HepG2 (cell line): ENCODE results near the gene NT5DC4. TPM values are rescaled to one million over a fixed set of nuclear protein-coding genes. Genes with fewer than 3 reads are reported as not detected.

Source experiments
- ATM ChIP-seq: fragments of 450-650 bp; IDR thresholded peaks from 2 replicates; pipeline ENCODE4 v1.7.1; 2017; ENCODE audit warnings: mild to moderate bottlenecking, borderline replicate concordance
- LCORL ChIP-seq, 2 experiments: fragments of 450-650 bp in 1 of 2; sonication (generic) in 1 of 2; formaldehyde crosslinking in 1 of 2; IDR thresholded peaks; 2 replicates each; pipeline versions ENCODE4 v1.5.0 to v1.6.1; 2017 to 2020; ENCODE audit warnings: antibody characterized with exemption in 1 of 2, missing genetic modification reagents in 1 of 2
- NBN ChIP-seq: fragments of 450-650 bp; conservative IDR thresholded peaks from 2 replicates; pipeline ENCODE4 v1.6.1; 2017
- RARA ChIP-seq: IDR thresholded peaks from 2 replicates; pipeline ENCODE4 v1.6.1; 2016; ENCODE audit warnings: missing genetic modification reagents, missing compliant biosample characterization
- SIN3A ChIP-seq: IDR thresholded peaks from 2 replicates; pipeline ENCODE4 v1.6.1; 2011; ENCODE audit warnings: low read depth, mild to moderate bottlenecking, control low read depth, low read length, borderline replicate concordance
- SMAD9 ChIP-seq: sonication (generic); formaldehyde crosslinking; IDR thresholded peaks from 2 replicates; pipeline ENCODE4 v1.5.1; 2020; ENCODE audit warnings: mild to moderate bottlenecking, missing genetic modification reagents
- SMC3 ChIP-seq: IDR thresholded peaks from 2 replicates; pipeline ENCODE4 v1.6.1; 2011; ENCODE audit warnings: low read length, improper control_type of control experiment
- TBL1XR1 ChIP-seq: fragments of 150-350 bp; IDR thresholded peaks from 2 replicates; pipeline ENCODE4 v1.6.1; 2014; ENCODE audit warnings: borderline replicate concordance, low read length; ENCODE audit not compliant: partially characterized antibody
- TBX2 ChIP-seq: sonication (generic); formaldehyde crosslinking; IDR thresholded peaks from 2 replicates; pipeline ENCODE4 v1.5.0; 2020; ENCODE audit warnings: missing genetic modification reagents, mild to moderate bottlenecking, borderline replicate concordance
- TEAD3 ChIP-seq: optimal IDR thresholded peaks from 2 replicates; pipeline ENCODE3; 2016; ENCODE audit warnings: borderline replicate concordance
- ZNF224 ChIP-seq: sonication (generic); formaldehyde crosslinking; IDR thresholded peaks from 2 replicates; pipeline ENCODE4 v1.5.0; 2020; ENCODE audit warnings: mild to moderate bottlenecking, missing genetic modification reagents
- ZNF275 ChIP-seq: sonication (generic); formaldehyde crosslinking; IDR thresholded peaks from 2 replicates; pipeline ENCODE4 v1.8.0; 2022; ENCODE audit warnings: missing genetic modification reagents, mild to moderate bottlenecking, inconsistent platforms, borderline replicate concordance
- ZNF331 ChIP-seq: sonication (generic); formaldehyde crosslinking; IDR thresholded peaks from 2 replicates; pipeline ENCODE4 v1.4.0; 2020; ENCODE audit warnings: missing genetic modification reagents
- ZNF563 ChIP-seq: sonication (generic); formaldehyde crosslinking; IDR thresholded peaks from 2 replicates; pipeline ENCODE4 v1.8.0; 2022; ENCODE audit warnings: mild to moderate bottlenecking, moderate library complexity, missing genetic modification reagents
- ZNF567 ChIP-seq: sonication (generic); formaldehyde crosslinking; IDR thresholded peaks from 2 replicates; pipeline ENCODE4 v1.8.1; 2023; ENCODE audit warnings: mild to moderate bottlenecking, missing genetic modification reagents, borderline replicate concordance
- ZNF703 ChIP-seq: sonication (generic); formaldehyde crosslinking; IDR thresholded peaks from 2 replicates; pipeline ENCODE4 v1.5.1; 2020; ENCODE audit warnings: missing genetic modification reagents, mild to moderate bottlenecking, moderate library complexity, borderline replicate concordance
- ZNF713 ChIP-seq: sonication (generic); formaldehyde crosslinking; IDR thresholded peaks from 2 replicates; pipeline ENCODE4 v1.4.0; 2020; ENCODE audit warnings: mild to moderate bottlenecking, missing genetic modification reagents
- ZNF839 ChIP-seq: sonication (generic); formaldehyde crosslinking; IDR thresholded peaks from 2 replicates; pipeline ENCODE4 v1.4.0; 2020; ENCODE audit warnings: missing genetic modification reagents, mild to moderate bottlenecking, borderline replicate concordance
- ZNF891 ChIP-seq: sonication (generic); formaldehyde crosslinking; IDR thresholded peaks from 2 replicates; pipeline ENCODE4 v1.5.0; 2020; ENCODE audit warnings: mild to moderate bottlenecking, missing genetic modification reagents
- polyA plus RNA-seq, 8 experiments: library from polyadenylated mRNA; depleted of rRNA in 3 of 8; stranded (reverse) in 7 of 8; unstranded in 1 of 8; fragments of >200 nt; fragmentation: Illumina TruSeq in 4 of 8; extraction: Trizol in 4 of 8; gene quantifications; 2 replicates each; pipeline versions ENCODE4 v1.2.1 to v1.2.3, GENCODE V29; 2011 to 2016; ENCODE audit warnings: low read depth in 4 of 8, missing spikeins in 1 of 8, mixed read lengths in 1 of 8; ENCODE audit not compliant: insufficient read depth in 1 of 8
- total RNA-seq, 5 experiments: library from RNA; depleted of rRNA; stranded (reverse); fragments of >200 nt; fragmentation: Illumina TruSeq; extraction: Trizol; gene quantifications; 2 replicates each; pipeline ENCODE4 v1.2.3, GENCODE V29; 2016; ENCODE audit warnings: low read depth in 1 of 5
- TF ChIP-seq, protein P1 (sequence below): sonication (generic); formaldehyde crosslinking; IDR thresholded peaks from 2 replicates; pipeline ENCODE4 v1.4.0; 2020; ENCODE audit warnings: mild to moderate bottlenecking, missing genetic modification reagents, borderline replicate concordance
- TF ChIP-seq, protein P2 (sequence below): sonication (generic); formaldehyde crosslinking; IDR thresholded peaks from 2 replicates; pipeline ENCODE4 v1.8.0; 2022; ENCODE audit warnings: mild to moderate bottlenecking, missing genetic modification reagents

The NT5DC4 gene
- total and polyA plus RNA-seq, 2 of the 13 experiments (the other 11 are each of a cell fraction or from before 2014, with no cell fraction given) = 0.04 to 4.2 TPM

DNA sequence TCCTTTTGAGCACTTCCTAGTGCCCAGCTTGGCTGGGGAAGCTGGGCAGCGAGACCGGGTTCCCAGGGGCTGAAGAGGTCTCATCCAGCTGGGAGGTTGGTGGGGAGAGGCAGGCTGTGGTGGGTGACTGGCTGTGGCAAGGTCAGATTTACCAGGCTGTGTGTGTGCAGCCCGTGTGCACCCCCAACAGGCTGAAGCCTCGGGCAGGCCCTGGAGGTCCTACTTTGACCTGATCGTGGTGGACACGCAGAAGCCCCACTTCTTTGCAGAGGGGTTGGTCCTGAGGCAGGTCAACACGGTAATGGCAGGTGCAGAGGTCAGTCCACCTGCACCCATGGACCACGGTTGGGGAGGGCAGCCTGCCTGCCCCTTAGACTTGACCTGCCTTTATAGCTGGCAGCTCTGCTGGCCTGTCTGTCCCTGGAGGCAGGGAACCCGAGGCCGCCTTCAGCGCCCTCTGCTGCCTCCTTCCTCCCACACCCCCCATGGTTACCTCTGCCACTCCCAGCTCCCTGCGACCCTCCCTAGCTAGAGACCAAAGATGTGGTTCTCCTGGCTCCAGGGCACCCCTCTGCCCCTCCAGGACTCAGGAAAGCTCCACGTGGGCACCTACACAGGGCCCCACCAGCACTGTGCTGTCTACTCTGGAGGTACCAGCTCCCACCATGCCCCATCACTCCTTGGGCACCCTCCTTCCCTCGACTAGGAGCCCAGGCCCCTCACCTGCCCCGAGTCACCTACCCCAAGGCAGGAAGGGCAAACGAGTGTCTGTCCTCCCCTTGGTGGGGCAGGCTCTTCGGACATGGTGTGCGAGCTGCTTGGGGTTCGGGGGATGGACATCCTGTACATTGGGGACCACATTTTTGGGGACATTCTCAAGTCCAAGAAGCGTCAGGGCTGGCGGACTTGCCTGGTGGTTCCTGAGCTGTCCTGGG is 4.0 kb downstream of the NT5DC4 start (continued):
- TF ChIP-seq ZNF713 = no peak
- TF ChIP-seq TBX2 (CRISPR knock-in tag) = peak; percentile 63; the same call in 1 of the 2 replicates
- no peak for TF ChIP-seq NBN
- TF ChIP-seq TBL1XR1 = no peak
- TF ChIP-seq ZNF563 (CRISPR knock-in tag) = 0 out of 2 replicates have a peak, but pooled peaks have one; percentile 19
- TF ChIP-seq ATM = no peak
- no peak for TF ChIP-seq LCORL (IDR thresholded peaks at IDR 0.05)
- peak; percentile 17; the same call in 1 of the 2 replicates for TF ChIP-seq LCORL (CRISPR knock-in tag; IDR thresholded peaks at IDR 0.05)
- TF ChIP-seq SMAD9 (CRISPR knock-in tag) = no peak
- peak; percentile 28; the same call in 1 of the 2 replicates for TF ChIP-seq ZNF891 (CRISPR knock-in tag)
- TF ChIP-seq ZNF331 (CRISPR knock-in tag) = peak; percentile 28; the same call in 1 of the 2 replicates
- no peak for TF ChIP-seq SIN3A
- TF ChIP-seq, protein P1, sequence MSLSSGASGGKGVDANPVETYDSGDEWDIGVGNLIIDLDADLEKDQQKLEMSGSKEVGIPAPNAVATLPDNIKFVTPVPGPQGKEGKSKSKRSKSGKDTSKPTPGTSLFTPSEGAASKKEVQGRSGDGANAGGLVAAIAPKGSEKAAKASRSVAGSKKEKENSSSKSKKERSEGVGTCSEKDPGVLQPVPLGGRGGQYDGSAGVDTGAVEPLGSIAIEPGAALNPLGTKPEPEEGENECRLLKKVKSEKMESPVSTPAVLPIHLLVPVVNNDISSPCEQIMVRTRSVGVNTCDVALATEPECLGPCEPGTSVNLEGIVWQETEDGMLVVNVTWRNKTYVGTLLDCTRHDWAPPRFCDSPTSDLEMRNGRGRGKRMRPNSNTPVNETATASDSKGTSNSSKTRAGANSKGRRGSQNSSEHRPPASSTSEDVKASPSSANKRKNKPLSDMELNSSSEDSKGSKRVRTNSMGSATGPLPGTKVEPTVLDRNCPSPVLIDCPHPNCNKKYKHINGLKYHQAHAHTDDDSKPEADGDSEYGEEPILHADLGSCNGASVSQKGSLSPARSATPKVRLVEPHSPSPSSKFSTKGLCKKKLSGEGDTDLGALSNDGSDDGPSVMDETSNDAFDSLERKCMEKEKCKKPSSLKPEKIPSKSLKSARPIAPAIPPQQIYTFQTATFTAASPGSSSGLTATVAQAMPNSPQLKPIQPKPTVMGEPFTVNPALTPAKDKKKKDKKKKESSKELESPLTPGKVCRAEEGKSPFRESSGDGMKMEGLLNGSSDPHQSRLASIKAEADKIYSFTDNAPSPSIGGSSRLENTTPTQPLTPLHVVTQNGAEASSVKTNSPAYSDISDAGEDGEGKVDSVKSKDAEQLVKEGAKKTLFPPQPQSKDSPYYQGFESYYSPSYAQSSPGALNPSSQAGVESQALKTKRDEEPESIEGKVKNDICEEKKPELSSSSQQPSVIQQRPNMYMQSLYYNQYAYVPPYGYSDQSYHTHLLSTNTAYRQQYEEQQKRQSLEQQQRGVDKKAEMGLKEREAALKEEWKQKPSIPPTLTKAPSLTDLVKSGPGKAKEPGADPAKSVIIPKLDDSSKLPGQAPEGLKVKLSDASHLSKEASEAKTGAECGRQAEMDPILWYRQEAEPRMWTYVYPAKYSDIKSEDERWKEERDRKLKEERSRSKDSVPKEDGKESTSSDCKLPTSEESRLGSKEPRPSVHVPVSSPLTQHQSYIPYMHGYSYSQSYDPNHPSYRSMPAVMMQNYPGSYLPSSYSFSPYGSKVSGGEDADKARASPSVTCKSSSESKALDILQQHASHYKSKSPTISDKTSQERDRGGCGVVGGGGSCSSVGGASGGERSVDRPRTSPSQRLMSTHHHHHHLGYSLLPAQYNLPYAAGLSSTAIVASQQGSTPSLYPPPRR (CRISPR knock-in tag) = 0 out of 2 replicates have a peak, but pooled peaks have one; percentile 30
- no peak for TF ChIP-seq TEAD3 (CRISPR knock-in tag)
- no peak for TF ChIP-seq ZNF224 (CRISPR knock-in tag)
- TF ChIP-seq RARA (CRISPR knock-in tag) = peak; percentile 42; the same call in 1 of the 2 replicates
- TF ChIP-seq ZNF839 (CRISPR knock-in tag) = no peak; the same call in 1 of the 2 replicates
- TF ChIP-seq SMC3 = peak; percentile 31; the same call in 1 of the 2 replicates
- TF ChIP-seq ZNF703 = no peak
- TF ChIP-seq, protein P2, sequence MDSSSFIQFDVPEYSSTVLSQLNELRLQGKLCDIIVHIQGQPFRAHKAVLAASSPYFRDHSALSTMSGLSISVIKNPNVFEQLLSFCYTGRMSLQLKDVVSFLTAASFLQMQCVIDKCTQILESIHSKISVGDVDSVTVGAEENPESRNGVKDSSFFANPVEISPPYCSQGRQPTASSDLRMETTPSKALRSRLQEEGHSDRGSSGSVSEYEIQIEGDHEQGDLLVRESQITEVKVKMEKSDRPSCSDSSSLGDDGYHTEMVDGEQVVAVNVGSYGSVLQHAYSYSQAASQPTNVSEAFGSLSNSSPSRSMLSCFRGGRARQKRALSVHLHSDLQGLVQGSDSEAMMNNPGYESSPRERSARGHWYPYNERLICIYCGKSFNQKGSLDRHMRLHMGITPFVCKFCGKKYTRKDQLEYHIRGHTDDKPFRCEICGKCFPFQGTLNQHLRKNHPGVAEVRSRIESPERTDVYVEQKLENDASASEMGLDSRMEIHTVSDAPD (CRISPR knock-in tag) = peak; percentile 38; the same call in 1 of the 2 replicates
- peak; percentile 67; the same call in 1 of the 2 replicates for TF ChIP-seq ZNF567 (CRISPR knock-in tag)
- 0 out of 2 replicates have a peak, but pooled peaks have one; percentile 30 for TF ChIP-seq ZNF275 (CRISPR knock-in tag)
